ENCODE data around the gene FAM117A. TPM values are rescaled to one million over a fixed set of nuclear protein-coding genes. Genes with fewer than 3 reads are reported as not detected.

FAM117A gene
- total RNA-seq, 1 experiment from 2014 or later: 41.5 TPM

GRCh38 chr17:49757151-49757777, 6.7 kb downstream of the FAM117A start:
- intact Hi-C loops (cut with micrococcal nuclease; ENCODE audit: unreplicated experiment): no loop called here
- Histone ChIP-seq H3K27me3 (replicated peaks; ENCODE audit: control insufficient read depth, insufficient read depth, low read length) (no peaks in the 10 kb centered on the region), H3K9me3 (no peaks in the 10 kb centered on the region), H3K36me3 (ENCODE audit: control insufficient read depth, insufficient read depth, low read length) (no peaks in the 10 kb centered on the region), H3K4me3 (ENCODE audit: low read depth, low read length) (no peak overlapping the region), H3K4me1 (peaks cover under 1% of the 10 kb centered on the region; the same call in 1 of the 2 replicates)
- no TSS peak for BruUV-seq (replicated peaks)
- no peak for TF ChIP-seq CTCF (IDR thresholded peaks at IDR 0.05; ENCODE audit: insufficient read depth in 1 of 2, low read depth in 1 of 2, low read length in 1 of 2, severe bottlenecking in 1 of 2, unreplicated experiment in 1 of 2)
- DNase-seq: no peak
- Mint-ChIP-seq H3K4me1 (ENCODE audit: low read depth, unreplicated experiment) (no peaks in the 10 kb centered on the region), H3K4me3 (ENCODE audit: unreplicated experiment) (no peak overlapping the region), H3K27ac (ENCODE audit: unreplicated experiment) (no peak overlapping the region), H3K36me3 (ENCODE audit: insufficient read depth, unreplicated experiment) (no peaks in the 10 kb centered on the region), H3K9me3 (ENCODE audit: unreplicated experiment) (no peaks in the 10 kb centered on the region), H3K27me3 (ENCODE audit: insufficient read depth, unreplicated experiment) (no peaks in the 10 kb centered on the region)
- POLR2A ChIA-PET: no interaction called here
- CTCF ChIA-PET: interaction anchor here (0.6 kb wide), 1 partner anchor 381 kb away, joined by 4 read pairs; no protein-coding TSS in a partner anchor

GRCh38 chr17:49756323-49757150, 7.4 kb downstream of the FAM117A start:
- H3K36me3 ChIP-seq (ENCODE audit: control insufficient read depth, insufficient read depth, low read length): no peaks in the 10 kb centered on the region
- Mint-ChIP-seq H3K36me3 (ENCODE audit: insufficient read depth, unreplicated experiment) (no peaks in the 10 kb centered on the region), H3K9me3 (ENCODE audit: unreplicated experiment) (no peaks in the 10 kb centered on the region), H3K27ac (ENCODE audit: unreplicated experiment) (no peak overlapping the region), H3K27me3 (ENCODE audit: insufficient read depth, unreplicated experiment) (no peaks in the 10 kb centered on the region), H3K4me3 (ENCODE audit: unreplicated experiment) (no peak overlapping the region), H3K4me1 (ENCODE audit: low read depth, unreplicated experiment) (no peaks in the 10 kb centered on the region)
- CTCF ChIA-PET: interaction anchor here (0.6 kb wide), 1 partner anchor 382 kb away, joined by 4 read pairs; no protein-coding TSS in a partner anchor
- no peaks in the 10 kb centered on the region for H3K9me3 ChIP-seq
- H3K27me3 ChIP-seq (replicated peaks; ENCODE audit: control insufficient read depth, insufficient read depth, low read length): no peaks in the 10 kb centered on the region
- POLR2A ChIA-PET: interaction anchor here (0.6 kb wide), 1 partner anchor 821 kb away, joined by 3 read pairs; no protein-coding TSS in a partner anchor
- H3K4me3 ChIP-seq (ENCODE audit: low read depth, low read length): no peak overlapping the region
- TF ChIP-seq CTCF (IDR thresholded peaks at IDR 0.05; ENCODE audit: insufficient read depth in 1 of 2, low read depth in 1 of 2, low read length in 1 of 2, severe bottlenecking in 1 of 2, unreplicated experiment in 1 of 2): no peak
- intact Hi-C loops (cut with micrococcal nuclease; ENCODE audit: unreplicated experiment): no loop called here
- BruUV-seq (replicated peaks): no TSS peak
- H3K4me1 ChIP-seq: no peaks in the 10 kb centered on the region
- no peak for DNase-seq

GRCh38 chr17:49755663-49756283, 8.2 kb downstream of the FAM117A start:
- no peaks in the 10 kb centered on the region for H3K9me3 ChIP-seq
- no peaks in the 10 kb centered on the region for H3K4me1 ChIP-seq
- no peak for DNase-seq
- Mint-ChIP-seq H3K4me3 (ENCODE audit: unreplicated experiment) (no peak overlapping the region), H3K4me1 (ENCODE audit: low read depth, unreplicated experiment) (no peaks in the 10 kb centered on the region), H3K27ac (ENCODE audit: unreplicated experiment) (no peak overlapping the region), H3K9me3 (ENCODE audit: unreplicated experiment) (no peaks in the 10 kb centered on the region), H3K27me3 (ENCODE audit: insufficient read depth, unreplicated experiment) (no peaks in the 10 kb centered on the region), H3K36me3 (ENCODE audit: insufficient read depth, unreplicated experiment) (no peaks in the 10 kb centered on the region)
- no TSS peak for BruUV-seq (replicated peaks)
- no peaks in the 10 kb centered on the region for H3K27me3 ChIP-seq (replicated peaks; ENCODE audit: control insufficient read depth, insufficient read depth, low read length)
- no peaks in the 10 kb centered on the region for H3K36me3 ChIP-seq (ENCODE audit: control insufficient read depth, insufficient read depth, low read length)
- CTCF ChIA-PET: no interaction called here
- POLR2A ChIA-PET: interaction anchor here (0.6 kb wide), 1 partner anchor 8 kb away, joined by 8 read pairs; the partner anchor contains the start of gene FAM117A
- intact Hi-C loops (cut with micrococcal nuclease; ENCODE audit: unreplicated experiment): no loop called here
- H3K4me3 ChIP-seq (ENCODE audit: low read depth, low read length): no peak overlapping the region
- no peak for TF ChIP-seq CTCF (IDR thresholded peaks at IDR 0.05; ENCODE audit: insufficient read depth in 1 of 2, low read depth in 1 of 2, low read length in 1 of 2, severe bottlenecking in 1 of 2, unreplicated experiment in 1 of 2)

Data from Caco-2 (cell line).